ENCODE measurements around the gene RAPGEF4.

GRCh38 chr2:172811027-172811426, 75.4 kb downstream of the RAPGEF4 start:
- TF ChIP-seq, protein P1, sequence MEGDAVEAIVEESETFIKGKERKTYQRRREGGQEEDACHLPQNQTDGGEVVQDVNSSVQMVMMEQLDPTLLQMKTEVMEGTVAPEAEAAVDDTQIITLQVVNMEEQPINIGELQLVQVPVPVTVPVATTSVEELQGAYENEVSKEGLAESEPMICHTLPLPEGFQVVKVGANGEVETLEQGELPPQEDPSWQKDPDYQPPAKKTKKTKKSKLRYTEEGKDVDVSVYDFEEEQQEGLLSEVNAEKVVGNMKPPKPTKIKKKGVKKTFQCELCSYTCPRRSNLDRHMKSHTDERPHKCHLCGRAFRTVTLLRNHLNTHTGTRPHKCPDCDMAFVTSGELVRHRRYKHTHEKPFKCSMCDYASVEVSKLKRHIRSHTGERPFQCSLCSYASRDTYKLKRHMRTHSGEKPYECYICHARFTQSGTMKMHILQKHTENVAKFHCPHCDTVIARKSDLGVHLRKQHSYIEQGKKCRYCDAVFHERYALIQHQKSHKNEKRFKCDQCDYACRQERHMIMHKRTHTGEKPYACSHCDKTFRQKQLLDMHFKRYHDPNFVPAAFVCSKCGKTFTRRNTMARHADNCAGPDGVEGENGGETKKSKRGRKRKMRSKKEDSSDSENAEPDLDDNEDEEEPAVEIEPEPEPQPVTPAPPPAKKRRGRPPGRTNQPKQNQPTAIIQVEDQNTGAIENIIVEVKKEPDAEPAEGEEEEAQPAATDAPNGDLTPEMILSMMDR (IDR thresholded peaks at IDR 0.05), result no peak
- no peak for TF ChIP-seq POLR2AphosphoS5 (IDR thresholded peaks at IDR 0.05)
- TF ChIP-seq POLR2A (IDR thresholded peaks at IDR 0.05), result no peak

Data from gastroesophageal sphincter (tissue), 3 donors.